ENCODE data around the gene FARS2. TPM values are rescaled to one million over a fixed set of nuclear protein-coding genes. Genes with fewer than 3 reads are reported as not detected.
A peak's percentile ranks its signal among the peaks of the same experiment; 100 is the strongest.

Gene FARS2
- total RNA-seq, 2 donors from 2014 or later = 16.2 to 18.3 TPM

- Histone ChIP-seq H3K9ac (ENCODE audit: extremely low read depth, low read length, poor library complexity, severe bottlenecking) (peak overlapping the region; percentile 94), H3K4me1 (ENCODE audit: control insufficient read depth, insufficient read depth, low read length) (no peaks in the 10 kb centered on the region), H3K9me3 (ENCODE audit: control insufficient read depth, low read length) (no peaks in the 10 kb centered on the region), H3K36me3 (ENCODE audit: control insufficient read depth, insufficient read depth, low read length) (peaks cover 14% of the 10 kb centered on the region), H3K4me3 (ENCODE audit: low read length) (peak overlapping the region; percentile 100), H3K27ac (ENCODE audit: low read depth, low read length) (no peak overlapping the region), H3K27me3 (ENCODE audit: control insufficient read depth, insufficient read depth, low read length, poor library complexity, severe bottlenecking) (no peaks in the 10 kb centered on the region)
- TF ChIP-seq CTCF (conservative IDR thresholded peaks at IDR 0.05) = no peak
- Mint-ChIP-seq H3K36me3 (ENCODE audit: low read depth) (peaks cover 23% of the 10 kb centered on the region), H3K27ac (peak overlapping the region; percentile 98), H3K4me1 (peaks cover 10% of the 10 kb centered on the region), H3K9me3 (peaks cover 4% of the 10 kb centered on the region), H3K4me3 (peak overlapping the region; percentile 98), H3K27me3 (ENCODE audit: insufficient read depth) (no peaks in the 10 kb centered on the region)
- DNase-seq = peak; percentile 92
- WGBS, 2 experiments (ENCODE audit: insufficient coverage in 1 of 2, insufficient read length in 1 of 2) = 3 to 30% methylated on average over 2 to 22 of the region's 22 CpGs
Observed at GRCh38 chr6:5260111-5260620, 1.1 kb upstream of the FARS2 start.

- peaks cover 14% of the 10 kb centered on the region for H3K36me3 ChIP-seq (ENCODE audit: control insufficient read depth, insufficient read depth, low read length)
- Mint-ChIP-seq H3K4me1 (peaks cover 14% of the 10 kb centered on the region), H3K27me3 (ENCODE audit: insufficient read depth) (no peaks in the 10 kb centered on the region), H3K4me3 (peak overlapping the region; percentile 98), H3K36me3 (ENCODE audit: low read depth) (peaks cover 27% of the 10 kb centered on the region), H3K27ac (peak overlapping the region; percentile 100), H3K9me3 (peaks cover 8% of the 10 kb centered on the region)
- peak overlapping the region; percentile 100 for H3K4me3 ChIP-seq (ENCODE audit: low read length)
- peak overlapping the region; percentile 94 for H3K9ac ChIP-seq (ENCODE audit: extremely low read depth, low read length, poor library complexity, severe bottlenecking)
- 0 to 1% methylated on average over 13 to 19 of the region's 19 CpGs for WGBS, 2 experiments (ENCODE audit: insufficient coverage in 1 of 2, insufficient read length in 1 of 2)
- no peaks in the 10 kb centered on the region for H3K4me1 ChIP-seq (ENCODE audit: control insufficient read depth, insufficient read depth, low read length)
- no peak for TF ChIP-seq CTCF (conservative IDR thresholded peaks at IDR 0.05)
- no peaks in the 10 kb centered on the region for H3K9me3 ChIP-seq (ENCODE audit: control insufficient read depth, low read length)
- no peaks in the 10 kb centered on the region for H3K27me3 ChIP-seq (ENCODE audit: control insufficient read depth, insufficient read depth, low read length, poor library complexity, severe bottlenecking)
- DNase-seq = no peak
- peak overlapping the region; percentile 99 for H3K27ac ChIP-seq (ENCODE audit: low read depth, low read length)
Observed at GRCh38 chr6:5261545-5262109, 314 bp downstream of the FARS2 start.

- no peak overlapping the region for H3K4me3 Mint-ChIP-seq
- Histone ChIP-seq H3K9me3 (ENCODE audit: control insufficient read depth, low read length) (no peaks in the 10 kb centered on the region), H3K9ac (ENCODE audit: extremely low read depth, low read length, poor library complexity, severe bottlenecking) (no peak overlapping the region), H3K36me3 (ENCODE audit: control insufficient read depth, insufficient read depth, low read length) (peaks cover 4% of the 10 kb centered on the region), H3K27ac (ENCODE audit: low read depth, low read length) (no peak overlapping the region), H3K4me1 (ENCODE audit: control insufficient read depth, insufficient read depth, low read length) (no peaks in the 10 kb centered on the region), H3K4me3 (ENCODE audit: low read length) (no peak overlapping the region), H3K27me3 (ENCODE audit: control insufficient read depth, insufficient read depth, low read length, poor library complexity, severe bottlenecking) (no peaks in the 10 kb centered on the region)
- H3K27ac Mint-ChIP-seq = no peak overlapping the region
- 88% methylated on average over 1 of the region's 2 CpGs; no CpG with 5 or more reads in 1 of the 2 experiments for WGBS, 2 experiments (ENCODE audit: insufficient coverage in 1 of 2, insufficient read length in 1 of 2)
- H3K36me3 Mint-ChIP-seq (ENCODE audit: low read depth) = peaks cover 22% of the 10 kb centered on the region
- no peak for DNase-seq
- H3K4me1 Mint-ChIP-seq = peaks cover 5% of the 10 kb centered on the region
- no peaks in the 10 kb centered on the region for H3K27me3 Mint-ChIP-seq (ENCODE audit: insufficient read depth)
- no peak for TF ChIP-seq CTCF (conservative IDR thresholded peaks at IDR 0.05)
- H3K9me3 Mint-ChIP-seq = peaks cover 10% of the 10 kb centered on the region
Observed at GRCh38 chr6:5266423-5266822, 5.1 kb downstream of the FARS2 start.
